GM21737 (cell line): ENCODE measurements around the gene ZNF780A.
A peak's percentile ranks its signal among the peaks of the same experiment; 100 is the strongest.
"Not testable (repeated sequence)": the region's sequence is repeated elsewhere in the genome, so short reads cannot be mapped to it uniquely, and the experiment has no call there.

ENCODE experiments used
- ATAC-seq: cut with Tn5 transposase; IDR thresholded peaks from one replicate; pipeline ENCODE4 v1.9.1; 2021; ENCODE audit warnings: mild to moderate bottlenecking, moderate library complexity; ENCODE audit not compliant: unreplicated experiment

ZNF780A gene

DNA sequence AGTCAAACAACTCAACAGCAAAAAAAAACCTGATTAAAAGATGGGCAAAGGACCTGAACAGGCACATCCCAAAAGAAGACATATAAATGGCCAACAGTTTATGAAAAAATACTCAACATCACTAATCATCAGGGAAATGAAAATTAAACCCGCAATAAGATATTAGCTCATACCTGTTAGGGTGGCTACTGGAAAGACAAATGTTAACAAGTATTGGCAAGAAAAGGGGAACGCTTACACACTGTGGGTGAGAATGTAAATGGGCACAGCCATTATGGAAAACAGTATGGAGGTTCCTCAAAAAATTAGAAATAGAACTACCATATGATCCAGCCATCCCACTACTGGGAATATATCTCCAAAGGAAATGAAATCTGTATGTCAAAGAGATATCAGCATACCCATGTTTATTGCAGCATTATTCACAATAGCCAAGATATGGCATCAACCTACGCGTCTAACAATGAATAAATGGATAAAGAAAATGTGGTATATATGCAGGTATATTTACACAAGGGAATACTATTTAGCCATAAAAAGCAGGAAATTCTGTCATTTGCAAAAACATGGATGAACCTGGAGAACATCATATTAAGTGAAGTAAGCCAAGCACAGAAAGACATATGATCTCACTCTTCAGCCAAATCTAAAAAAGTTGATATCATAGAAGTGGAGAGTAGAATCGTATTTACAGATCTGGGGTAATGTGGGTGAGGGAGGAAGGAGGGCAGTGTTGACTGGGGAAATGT, 2.3 kb downstream of the ZNF780A start:
- ATAC-seq = no peak

DNA sequence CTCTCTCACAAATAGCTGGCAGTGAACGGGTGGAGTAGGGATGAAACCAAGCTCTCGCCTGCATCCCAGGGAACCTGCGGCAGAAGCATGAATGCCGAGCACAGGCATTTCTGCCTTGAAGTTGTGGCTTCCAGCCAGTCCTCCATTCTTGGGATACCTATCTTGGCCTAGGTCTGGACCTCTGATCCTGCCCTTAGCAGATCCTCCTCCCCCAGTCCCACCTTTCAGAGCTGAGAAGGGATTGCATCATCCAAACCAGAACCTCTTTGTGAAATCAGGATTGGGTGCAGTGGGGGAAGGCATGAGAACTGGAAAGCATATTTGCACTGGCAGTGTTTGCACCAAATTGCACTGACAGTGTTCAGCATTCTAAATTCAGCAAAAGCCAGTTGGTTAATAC, 5.8 kb downstream of the ZNF780A start:
- ATAC-seq = no peak

GRCh38 chr19:40081411-40081810, 9.3 kb downstream of the ZNF780A start:
- ATAC-seq = no peak

GRCh38 chr19:40080289-40080688, 10.5 kb downstream of the ZNF780A start:
- no peak for ATAC-seq

- ATAC-seq = no peak
These were observed 12.4 kb downstream of the ZNF780A start for GRCh38 chr19:40078377-40078776.

DNA sequence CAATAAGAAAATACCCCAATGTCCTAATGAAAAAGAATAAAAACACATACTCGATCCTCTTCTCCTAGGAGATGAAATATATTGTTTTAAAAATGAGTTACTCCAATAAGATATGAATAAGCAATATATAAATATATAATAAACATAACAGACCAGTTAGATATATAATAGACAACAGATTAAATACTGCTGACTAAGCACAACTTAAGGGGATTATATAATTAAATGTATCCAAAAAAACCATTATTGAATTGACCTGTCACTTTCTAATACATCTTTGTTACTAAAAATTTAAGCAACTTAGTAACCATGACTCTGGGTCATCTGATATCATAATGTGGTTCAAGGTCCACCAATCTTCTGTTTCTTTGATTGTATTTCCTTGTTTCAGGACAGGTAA, 20.7 kb downstream of the ZNF780A start:
- no peak for ATAC-seq

DNA sequence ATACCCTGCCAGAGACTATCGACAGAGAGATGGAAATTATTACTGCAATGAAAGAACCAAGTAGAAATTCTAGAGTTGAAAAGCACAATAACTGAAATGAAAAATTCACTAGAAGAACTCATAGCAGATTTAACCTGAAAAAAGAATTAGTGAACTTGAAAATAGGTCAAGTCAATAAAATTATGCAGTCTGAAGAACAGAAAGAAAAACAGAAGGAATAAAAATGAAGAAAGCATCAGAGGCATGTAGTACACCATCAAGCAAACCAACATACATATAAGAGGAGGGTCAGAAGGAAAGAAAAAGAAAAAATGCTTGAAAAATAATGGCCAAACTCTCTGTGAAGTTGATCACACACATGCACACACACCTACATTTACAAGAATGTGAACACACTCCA, 31.1 kb downstream of the ZNF780A start:
- no peak for ATAC-seq

GRCh38 chr19:40057166-40057565, 33.6 kb downstream of the ZNF780A start:
- no peak for ATAC-seq

DNA sequence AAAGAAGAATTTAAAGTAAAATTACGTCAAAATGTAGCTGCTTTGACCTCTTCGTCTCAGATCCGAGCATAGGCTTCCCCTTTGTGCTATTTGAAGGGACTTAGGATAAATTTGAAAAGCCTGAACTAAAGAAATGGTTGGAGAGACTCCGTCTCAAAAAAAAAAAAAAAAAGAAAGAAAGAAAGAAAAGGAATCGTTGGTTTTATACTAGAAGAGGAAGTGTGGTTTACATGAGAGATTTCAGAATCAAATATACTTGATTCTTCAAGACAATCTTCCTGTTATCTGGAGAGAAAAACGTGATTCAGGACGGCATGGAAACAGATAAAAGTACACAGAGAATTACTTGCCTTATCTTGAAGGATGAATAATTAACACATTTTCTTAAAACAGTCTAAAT, 34.2 kb downstream of the ZNF780A start:
- no peak for ATAC-seq

GRCh38 chr19:40055832-40056504, 34.8 kb downstream of the ZNF780A start, which contains the start of gene ZNF780B:
Gene ZNF780B, minus strand, starts transcription at chr19:40056231. Its CDS starts 5,899 bp downstream, at chr19:40050332.
- ATAC-seq = peak; percentile 72

GRCh38 chr19:40055049-40055448, 35.7 kb downstream of the ZNF780A start:
- no peak for ATAC-seq

- no peak for ATAC-seq
These were observed 36.1 kb downstream of the ZNF780A start for GRCh38 chr19:40054632-40055031.

DNA sequence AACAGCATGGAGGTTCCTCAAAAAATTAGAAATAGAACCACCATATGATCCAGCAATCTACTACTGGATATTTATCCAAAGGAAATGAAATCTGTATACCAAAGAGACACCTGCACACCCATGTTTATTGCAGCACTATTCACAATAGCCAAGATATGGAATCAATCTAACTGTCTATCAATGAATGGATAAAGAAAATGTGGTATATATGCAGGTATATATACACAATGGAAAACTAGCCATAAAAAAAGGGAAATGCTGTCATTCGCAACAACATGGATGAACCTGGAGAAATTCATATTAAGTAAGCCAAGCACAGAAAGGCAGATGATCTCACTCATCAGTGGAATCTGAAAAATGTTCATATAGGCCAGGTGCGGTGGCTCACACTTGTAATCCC, 37.3 kb downstream of the ZNF780A start:
- no peak for ATAC-seq

GRCh38 chr19:40041718-40042117, 49.0 kb downstream of the ZNF780A start:
- not testable (repeated sequence) for ATAC-seq

DNA sequence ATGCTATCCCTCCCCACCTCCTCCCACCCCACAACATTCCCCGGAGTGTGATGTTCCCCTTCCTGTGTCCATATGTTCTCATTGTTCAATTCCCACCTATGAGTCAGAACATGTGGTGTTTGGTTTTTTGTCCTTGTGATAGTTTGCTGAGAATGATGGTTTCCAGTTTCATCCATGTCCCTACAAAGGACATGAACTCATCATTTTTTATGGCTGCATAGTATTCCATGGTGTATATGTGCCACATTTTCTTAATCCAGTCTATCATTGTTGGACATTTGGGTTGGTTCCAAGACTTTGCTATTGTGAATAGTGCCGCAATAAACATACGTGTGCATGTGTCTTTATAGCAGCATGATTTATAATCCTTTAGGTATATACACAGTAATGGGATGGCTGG, 52.7 kb downstream of the ZNF780A start:
- ATAC-seq = not testable (repeated sequence)

DNA sequence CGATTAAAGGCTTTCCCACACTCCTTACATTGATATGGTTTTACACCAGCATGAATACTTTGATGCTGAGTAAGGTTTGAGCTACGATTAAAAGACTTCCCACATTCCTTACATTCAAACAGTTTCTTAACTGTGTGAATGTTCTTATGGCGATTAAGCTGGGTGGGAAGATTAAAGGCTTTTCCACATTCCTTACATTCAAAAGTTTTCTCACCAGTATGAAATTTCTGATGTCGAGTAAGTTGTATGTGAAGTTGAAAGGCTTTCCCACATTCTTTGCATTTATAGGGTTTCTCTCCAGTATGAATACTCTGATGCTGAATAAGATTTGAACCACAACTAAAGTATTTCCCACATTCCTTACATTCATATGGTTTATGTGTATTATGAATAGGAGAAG, 54.7 kb downstream of the ZNF780A start:
- no peak for ATAC-seq

- no peak for ATAC-seq
These were observed 56.7 kb downstream of the ZNF780A start for GRCh38 chr19:40033989-40034560.

GRCh38 chr19:40026597-40026970, 64.2 kb downstream of the ZNF780A start:
- ATAC-seq = no peak

- no peak for ATAC-seq
These were observed 64.7 kb downstream of the ZNF780A start for GRCh38 chr19:40025938-40026596.

- no peak for ATAC-seq
These were observed 66.8 kb downstream of the ZNF780A start for GRCh38 chr19:40023969-40024368.
